Transverse colon (tissue), 4 donors: ENCODE results near the gene KLHL1. TPM values are rescaled to one million over a fixed set of nuclear protein-coding genes. Genes with fewer than 3 reads are reported as not detected.

ENCODE experiments used
- DNase-seq: peaks from one replicate; pipeline ENCODE4 v3.0.0-alpha.2; 2019
- H3K27ac ChIP-seq, 4 donors: fragments of 200-600 bp; sonication (generic); 2 replicates each; pipeline ENCODE4 v1.5.1; 2016 to 2018; ENCODE audit warnings: inconsistent platforms in 4 of 4
- H3K27me3 ChIP-seq: fragments of 200-600 bp; sonication (generic); 2 replicates; pipeline ENCODE4 v1.5.1; 2017; ENCODE audit warnings: inconsistent platforms
- H3K36me3 ChIP-seq, 4 donors: fragments of 200-600 bp; sonication (generic); 2 replicates each; pipeline ENCODE4 v1.5.1; 2017 to 2019; ENCODE audit warnings: inconsistent platforms in 4 of 4
- H3K4me1 ChIP-seq, 4 donors: fragments of 200-600 bp; sonication (generic); 2 replicates each; pipeline ENCODE4 v1.5.1; 2017 to 2020; ENCODE audit warnings: inconsistent platforms in 4 of 4
- H3K4me3 ChIP-seq, 4 donors: fragments of 200-600 bp; sonication (generic); 1 replicate in 1 of 4; 2 replicates in 3 of 4; pipeline versions ENCODE4 v1.5.1 to v1.6.1; 2017 to 2019; ENCODE audit warnings: inconsistent platforms in 4 of 4
- H3K9me3 ChIP-seq, 2 donors: fragments of 200-600 bp; sonication (generic); 2 replicates each; pipeline ENCODE4 v1.5.1; 2017 to 2019; ENCODE audit warnings: inconsistent platforms in 2 of 2
- EP300 ChIP-seq: sonication (generic); formaldehyde crosslinking; IDR thresholded peaks from one replicate; pipeline ENCODE4 v1.6.1; 2017; ENCODE audit warnings: antibody characterized with exemption, low read depth
- POLR2A ChIP-seq: fragments of 450-650 bp; IDR thresholded peaks from one replicate; pipeline ENCODE4 v1.6.1; 2016; ENCODE audit warnings: antibody characterized with exemption, mild to moderate bottlenecking, moderate library complexity
- POLR2AphosphoS5 ChIP-seq, 3 donors: sonication (generic); formaldehyde crosslinking; IDR thresholded peaks; one replicate each; pipeline ENCODE4 v1.6.1; 2016; ENCODE audit warnings: antibody characterized with exemption in 3 of 3
- WGBS, 2 donors: methylation state at CpG; one replicate each; pipeline ENCODE4 v1.1.5; 2018; ENCODE audit warnings: low coverage in 1 of 2; 5-methylcytosine and 5-hydroxymethylcytosine counted together
- in situ Hi-C, 4 donors: fragments of 200-750 bp; cut with MboI; loops; one replicate each; pipeline versions ENCODE4 v1.15.0 to v1.15.1; 2017; ENCODE audit warnings: low sequenced_read_pairs in 3 of 4, low pct_ligation_motif_present in 1 of 4, low pct_unique_long_range_greater_than_20kb in 1 of 4
- intact Hi-C: fragments of 100-400 bp; cut with DNase I; formaldehyde crosslinking; loops from one replicate; pipeline ENCODE4 v1.15.1; 2023; ENCODE audit warnings: low total_unique reads
- small RNA-seq, 4 donors: library from RNA; depleted of rRNA; stranded (forward); fragments of <200 nt; gene quantifications; one replicate each; pipeline ENCODE3, GENCODE V24; 2016
- total RNA-seq, 4 donors: library from RNA; depleted of rRNA; stranded (reverse); fragments of >200 nt; gene quantifications; one replicate each; pipeline ENCODE4 v1.1.0, GENCODE V29; 2016
- TF ChIP-seq, protein P1 (sequence below), 5 experiments: fragments of 200-600 bp in 3 of 5; fragments of 450-650 bp in 2 of 5; sonication (generic) in 3 of 5; IDR thresholded peaks; 1 replicate in 2 of 5; 2 replicates in 3 of 5; pipeline ENCODE4 v1.5.1; 2016 to 2017; ENCODE audit warnings: antibody characterized with exemption in 5 of 5, inconsistent platforms in 3 of 5, mild to moderate bottlenecking in 2 of 5, moderate library complexity in 1 of 5

Gene KLHL1
- total RNA-seq, 4 donors from 2014 or later, result 0.14 TPM; not detected in 3

DNA sequence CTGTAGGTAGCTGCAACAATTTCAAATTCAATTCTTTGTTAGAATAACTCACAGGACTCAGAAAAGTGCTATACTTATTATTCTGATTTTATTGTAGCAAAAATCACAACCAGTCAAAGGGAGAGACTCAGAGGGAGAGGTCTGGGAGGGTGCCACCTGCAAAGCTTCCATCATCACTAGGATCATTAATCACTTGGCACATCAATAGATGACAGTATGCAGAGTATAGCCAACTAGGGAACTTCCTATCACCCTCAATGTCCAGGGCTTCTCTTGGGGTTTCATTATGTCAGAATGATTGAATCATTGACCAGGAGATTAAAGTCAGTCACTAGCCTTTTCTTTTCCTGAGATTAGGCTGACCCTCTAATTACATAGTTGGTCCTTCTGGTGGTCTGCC is 432.0 kb downstream of the KLHL1 start:
- DNase-seq, result no peak
- H3K4me3 ChIP-seq, result no peak overlapping the region
- no peaks in the 10 kb centered on the region for H3K9me3 ChIP-seq
- in situ Hi-C loops (no loop called here), intact Hi-C loops (no loop called here)
- TF ChIP-seq, protein P1, sequence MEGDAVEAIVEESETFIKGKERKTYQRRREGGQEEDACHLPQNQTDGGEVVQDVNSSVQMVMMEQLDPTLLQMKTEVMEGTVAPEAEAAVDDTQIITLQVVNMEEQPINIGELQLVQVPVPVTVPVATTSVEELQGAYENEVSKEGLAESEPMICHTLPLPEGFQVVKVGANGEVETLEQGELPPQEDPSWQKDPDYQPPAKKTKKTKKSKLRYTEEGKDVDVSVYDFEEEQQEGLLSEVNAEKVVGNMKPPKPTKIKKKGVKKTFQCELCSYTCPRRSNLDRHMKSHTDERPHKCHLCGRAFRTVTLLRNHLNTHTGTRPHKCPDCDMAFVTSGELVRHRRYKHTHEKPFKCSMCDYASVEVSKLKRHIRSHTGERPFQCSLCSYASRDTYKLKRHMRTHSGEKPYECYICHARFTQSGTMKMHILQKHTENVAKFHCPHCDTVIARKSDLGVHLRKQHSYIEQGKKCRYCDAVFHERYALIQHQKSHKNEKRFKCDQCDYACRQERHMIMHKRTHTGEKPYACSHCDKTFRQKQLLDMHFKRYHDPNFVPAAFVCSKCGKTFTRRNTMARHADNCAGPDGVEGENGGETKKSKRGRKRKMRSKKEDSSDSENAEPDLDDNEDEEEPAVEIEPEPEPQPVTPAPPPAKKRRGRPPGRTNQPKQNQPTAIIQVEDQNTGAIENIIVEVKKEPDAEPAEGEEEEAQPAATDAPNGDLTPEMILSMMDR (IDR thresholded peaks at IDR 0.05), result no peak
- TF ChIP-seq POLR2AphosphoS5 (IDR thresholded peaks at IDR 0.05) (no peak), POLR2A (no peak), EP300 (no peak)
- no peaks in the 10 kb centered on the region for H3K36me3 ChIP-seq
- no peak overlapping the region for H3K27ac ChIP-seq
- no peaks in the 10 kb centered on the region for H3K4me1 ChIP-seq
- H3K27me3 ChIP-seq, result no peaks in the 10 kb centered on the region

DNA sequence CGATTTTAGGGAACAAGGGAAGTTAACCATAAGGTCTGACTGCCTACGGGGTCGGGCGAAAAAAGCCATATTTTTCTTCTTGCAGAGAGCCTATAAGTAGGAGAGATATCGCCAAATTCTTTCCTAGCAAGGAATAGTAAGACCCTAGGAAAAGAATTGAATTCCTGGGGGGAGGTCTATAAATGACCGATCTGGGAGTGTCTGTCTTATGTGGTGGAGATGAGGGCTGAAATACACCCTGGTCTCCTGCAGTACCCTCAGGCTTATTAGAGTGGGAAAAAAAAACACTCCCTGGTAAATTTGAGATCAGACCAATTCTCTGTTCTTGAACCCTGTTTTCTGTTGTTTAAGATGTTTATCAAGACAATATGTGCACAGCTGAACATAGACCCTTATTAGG is 448.1 kb downstream of the KLHL1 start:
- Histone ChIP-seq H3K36me3 (no peaks in the 10 kb centered on the region), H3K27ac (no peak overlapping the region), H3K4me3 (no peak overlapping the region), H3K9me3 (peaks cover 4 to 14% of the 10 kb centered on the region in 2 donors), H3K4me1 (no peaks in the 10 kb centered on the region), H3K27me3 (no peaks in the 10 kb centered on the region)
- TF ChIP-seq, protein P1 (IDR thresholded peaks at IDR 0.05), result no peak
- no peak for TF ChIP-seq POLR2A
- TF ChIP-seq EP300, result no peak
- TF ChIP-seq POLR2AphosphoS5 (IDR thresholded peaks at IDR 0.05), result no peak
- 88 to 92% methylated on average over 6 of the region's 6 CpGs for WGBS, 2 donors
- in situ Hi-C loops (no loop called here), intact Hi-C loops (no loop called here)
- DNase-seq, result no peak

DNA sequence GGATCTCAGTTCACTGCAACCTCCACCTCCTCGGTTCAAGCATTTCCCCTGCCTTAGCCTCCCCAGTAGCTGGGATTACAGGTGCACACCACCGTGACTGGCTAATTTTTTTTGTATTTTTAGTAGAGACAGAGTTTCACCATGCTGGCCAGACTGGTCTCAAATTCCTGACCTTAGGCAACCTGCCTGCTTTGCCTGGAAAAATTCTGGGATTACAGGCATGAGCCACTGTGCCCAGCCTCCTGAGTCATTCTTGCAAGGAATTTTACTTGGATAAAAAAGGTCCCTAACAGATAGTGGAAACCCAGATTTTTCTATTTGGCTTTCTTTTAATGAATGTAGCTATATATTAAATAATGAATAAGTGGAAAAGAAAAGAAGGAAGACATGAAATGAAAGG is 450.6 kb downstream of the KLHL1 start:
- H3K9me3 ChIP-seq, result peaks cover 4 to 14% of the 10 kb centered on the region in 2 donors
- intact Hi-C loops (no loop called here), in situ Hi-C loops (no loop called here)
- no peak overlapping the region for H3K4me3 ChIP-seq
- no peak for DNase-seq
- H3K36me3 ChIP-seq, result no peaks in the 10 kb centered on the region
- no peaks in the 10 kb centered on the region for H3K27me3 ChIP-seq
- H3K27ac ChIP-seq, result no peak overlapping the region
- H3K4me1 ChIP-seq, result no peaks in the 10 kb centered on the region
- WGBS, 2 donors, result 83 to 84% methylated on average over 1 to 2 of the region's 2 CpGs
- TF ChIP-seq EP300, result no peak
- TF ChIP-seq POLR2A, result no peak
- TF ChIP-seq POLR2AphosphoS5 (IDR thresholded peaks at IDR 0.05), result no peak
- TF ChIP-seq, protein P1 (IDR thresholded peaks at IDR 0.05), result no peak

DNA sequence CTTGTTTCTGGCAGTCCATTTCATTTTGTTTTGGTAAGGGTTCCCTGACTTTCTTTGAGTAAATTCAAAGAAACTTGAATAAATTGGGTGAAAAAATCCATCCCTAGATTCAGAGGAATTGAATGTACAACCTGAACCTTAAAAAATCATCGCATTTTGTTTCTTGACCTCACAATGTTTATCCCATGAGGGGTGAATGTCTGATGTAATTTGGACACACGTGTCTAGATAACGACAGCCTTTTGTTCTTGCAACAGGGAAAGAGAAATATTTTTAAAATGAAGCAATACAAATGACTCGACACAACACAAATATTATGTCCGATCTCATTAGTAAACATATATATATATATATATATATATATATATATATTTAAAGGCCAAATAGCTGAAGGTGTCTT is 453.9 kb downstream of the KLHL1 start:
- TF ChIP-seq, protein P1 (IDR thresholded peaks at IDR 0.05), result no peak
- TF ChIP-seq EP300, result no peak
- no peak for TF ChIP-seq POLR2AphosphoS5 (IDR thresholded peaks at IDR 0.05)
- TF ChIP-seq POLR2A, result no peak
- Histone ChIP-seq H3K27me3 (no peaks in the 10 kb centered on the region), H3K27ac (no peak overlapping the region), H3K4me3 (no peak overlapping the region), H3K36me3 (no peaks in the 10 kb centered on the region), H3K9me3 (peaks cover 0 to 2% of the 10 kb centered on the region in 2 donors), H3K4me1 (no peaks in the 10 kb centered on the region)
- in situ Hi-C loops, result no loop called here
- WGBS, 2 donors, result 87 to 91% methylated on average over 5 of the region's 5 CpGs
- intact Hi-C loops, result no loop called here
- no peak for DNase-seq

Small RNA genes lying within 50 kb of the gene (small RNA-seq; reads per million reads assigned to genes)
- gene RNY3P10, result 0 reads per million in 4 donors

Other genes with a start within 250 kb of the KLHL1 start
- not detected for gene ATXN8OS, start 626 bp downstream of the KLHL1 start, total RNA-seq